ENCODE results near the gene MTHFD1L.

DNA sequence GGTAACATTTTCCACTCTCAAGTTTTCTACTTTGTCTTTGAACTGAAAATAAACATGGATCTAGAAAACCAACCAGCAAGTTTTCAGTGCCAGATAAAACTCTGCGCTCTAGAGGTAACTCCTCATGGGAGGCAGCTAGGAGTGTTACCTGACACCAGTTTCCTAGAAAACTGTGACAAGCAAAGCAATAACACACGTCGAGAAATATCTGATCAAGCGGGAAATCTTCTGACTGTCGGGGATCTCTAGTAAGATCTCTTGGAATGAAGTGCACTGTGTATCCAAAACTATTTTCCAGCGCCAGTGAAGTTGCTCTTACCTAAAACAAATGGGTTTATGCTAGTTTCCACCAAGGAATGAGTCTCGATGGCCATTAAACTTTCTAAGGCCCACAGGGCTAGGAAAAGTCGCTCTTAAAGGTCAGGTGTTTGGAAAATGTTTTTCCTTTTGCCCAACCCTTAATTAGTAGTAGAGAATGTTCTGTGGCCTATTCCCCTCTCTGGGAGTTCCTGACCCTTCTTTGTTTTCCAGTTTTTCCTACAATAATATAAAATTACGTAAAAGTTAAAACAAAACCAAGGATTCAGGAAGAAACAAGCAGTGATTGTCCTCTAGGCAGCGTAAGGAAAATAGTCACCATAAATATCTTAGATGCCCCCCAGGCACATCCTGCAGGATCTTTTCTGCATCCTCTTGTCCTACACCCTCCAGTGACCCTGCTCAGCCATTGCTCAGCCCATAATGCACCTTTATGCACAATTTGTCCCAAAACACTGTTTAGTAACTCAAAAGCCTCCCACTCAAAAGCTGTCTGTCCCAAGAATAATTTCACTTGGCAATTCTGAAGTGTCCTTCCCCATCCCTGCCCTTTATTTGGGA, 236.6 kb downstream of the MTHFD1L start:
- TF ChIP-seq CTCF (IDR thresholded peaks at IDR 0.05) (no peak), POLR2A (IDR thresholded peaks at IDR 0.05) (no peak)
